K562 (cell line): Measurements from ENCODE around the gene SH2D5. TPM values are rescaled to one million over a fixed set of nuclear protein-coding genes. Genes with fewer than 3 reads are reported as not detected.

Source experiments
- ATAC-seq: fragments of 200-7000 bp; cut with Tn5 transposase; 3 replicates; pipeline ENCODE4 v1.9.1; 2020; ENCODE audit warnings: moderate library complexity
- BruUV-seq: library from RNA; stranded (reverse); fragments of 400-500 nt; replicated peaks from 2 replicates; lab custom pipeline; 2021; lab: Mats Ljungman, UMichigan
- CTCF ChIA-PET: fragments of 300-600 bp; formaldehyde crosslinking; extraction: SDS; loops from one replicate; lab custom pipeline; 2021; ENCODE audit warnings: low intra/inter-chr PET ratio; lab: Yijun Ruan, JAX
- POLR2A ChIA-PET: fragments of 300-600, 350-650 bp; sonication (Branson Sonifier 250); formaldehyde crosslinking; extraction: SDS; loops from one replicate; lab custom pipeline; 2021; ENCODE audit warnings: antibody characterized with exemption, inconsistent platforms; lab: Yijun Ruan, JAX
- DNase-seq, 4 experiments: peaks; one replicate each; pipeline versions ENCODE4 v3.0.0 to v3.0.0-alpha.2; 2011 to 2018; ENCODE audit warnings: low spot score in 3 of 4, mixed read lengths in 3 of 4; ENCODE audit errors: extremely low read depth in 1 of 4
- FAIRE-seq: peaks from 2 replicates; lab custom pipeline; 2011; peaks lifted over from hg19 to GRCh38; lab: Jason Lieb, UNC
- H2AFZ ChIP-seq: 2 replicates; pipeline ENCODE4 v1.6.0; 2011; ENCODE audit warnings: low read depth, low read length, control low read depth, inconsistent platforms
- H3K27ac ChIP-seq: fragments of 200-600 bp; 3 replicates; pipeline ENCODE4 v1.8.0; 2011; ENCODE audit warnings: low read depth, mild to moderate bottlenecking, control low read depth, inconsistent platforms, low read length, moderate library complexity, mixed read lengths; ENCODE audit errors: extremely low read depth
- H3K27me3 ChIP-seq, 2 experiments: fragments of 300-600 bp in 1 of 2; 2 replicates in 1 of 2; 3 replicates in 1 of 2; pipeline versions ENCODE4 v1.6.0 to v1.8.0; 2011; ENCODE audit warnings: inconsistent platforms in 2 of 2, low read length in 2 of 2, mild to moderate bottlenecking in 1 of 2, mixed read lengths in 1 of 2, moderate library complexity in 1 of 2; ENCODE audit not compliant: control insufficient read depth in 2 of 2, insufficient read depth in 2 of 2
- H3K36me3 ChIP-seq: fragments of 300-600 bp; 3 replicates; pipeline ENCODE4 v1.8.0; 2011; ENCODE audit warnings: mild to moderate bottlenecking, low read length, inconsistent platforms; ENCODE audit not compliant: control insufficient read depth, insufficient read depth
- H3K4me1 ChIP-seq, 2 experiments: fragments of 200-600 bp in 1 of 2; replicated peaks in 1 of 2; 2 replicates in 1 of 2; 3 replicates in 1 of 2; pipeline versions ENCODE4 v1.5.1 to v1.8.0; 2011; ENCODE audit warnings: inconsistent platforms in 2 of 2, low read length in 2 of 2, mild to moderate bottlenecking in 1 of 2, mixed read lengths in 1 of 2, moderate library complexity in 1 of 2; ENCODE audit not compliant: control insufficient read depth in 2 of 2, insufficient read depth in 2 of 2
- H3K4me2 ChIP-seq: 2 replicates; pipeline ENCODE4 v1.6.1; 2011; ENCODE audit warnings: low read length, control low read depth, inconsistent platforms, mixed read lengths; ENCODE audit not compliant: insufficient read depth
- H3K4me3 ChIP-seq: fragments of 200-600 bp; sonication (generic), shearing (Covaris generic); 2 replicates; pipeline ENCODE4 v1.5.1; 2016; ENCODE audit warnings: control low read depth, inconsistent platforms
- H3K79me2 ChIP-seq: fragments of 200-600 bp; 3 replicates; pipeline ENCODE4 v1.8.0; 2011; ENCODE audit warnings: low read length, inconsistent platforms; ENCODE audit not compliant: control insufficient read depth, insufficient read depth
- H3K9ac ChIP-seq, 2 experiments: 2 replicates each; pipeline versions ENCODE4 v1.6.0 to v1.6.1; 2011; ENCODE audit warnings: low read depth in 2 of 2, low read length in 2 of 2, control low read depth in 1 of 2, inconsistent platforms in 1 of 2, mild to moderate bottlenecking in 1 of 2, mixed read lengths in 1 of 2; ENCODE audit not compliant: insufficient read depth in 1 of 2
- H3K9me1 ChIP-seq: one replicate; pipeline ENCODE4 v1.6.0; 2011; ENCODE audit warnings: inconsistent platforms, mild to moderate bottlenecking, low read length, moderate library complexity; ENCODE audit not compliant: control insufficient read depth, insufficient read depth
- H3K9me3 ChIP-seq: replicated peaks from 2 replicates; pipeline ENCODE4 v1.5.1; 2011; ENCODE audit warnings: low read depth, low read length, inconsistent platforms; ENCODE audit not compliant: control insufficient read depth, insufficient read depth
- H4K20me1 ChIP-seq: replicated peaks from 2 replicates; pipeline ENCODE4 v1.6.1; 2011; ENCODE audit warnings: low read length, inconsistent platforms, mixed read lengths; ENCODE audit not compliant: control insufficient read depth, insufficient read depth
- AFF1 ChIP-seq, 2 experiments: fragments of 450-650 bp; IDR thresholded peaks; 2 replicates each; pipeline ENCODE4 v1.6.1; 2018; ENCODE audit warnings: mild to moderate bottlenecking in 2 of 2, low read depth in 1 of 2; ENCODE audit not compliant: partially characterized antibody in 2 of 2
- CCAR2 ChIP-seq: fragments of 200-400 bp; formaldehyde crosslinking; IDR thresholded peaks from 2 replicates; pipeline ENCODE4 v1.6.1; 2017; ENCODE audit warnings: mild to moderate bottlenecking, low read depth, low read length
- CHD4 ChIP-seq: fragments of 200-600 bp; sonication (generic); IDR thresholded peaks from 3 replicates; pipeline ENCODE4 v1.6.1; 2012; ENCODE audit warnings: low read depth, mild to moderate bottlenecking, mixed read lengths, low read length, inconsistent platforms; ENCODE audit not compliant: insufficient read depth, insufficient replicate concordance, poor library complexity, severe bottlenecking
- CREB1 ChIP-seq, 2 experiments: sonication (generic) in 1 of 2; formaldehyde crosslinking in 1 of 2; IDR thresholded peaks; 2 replicates each; pipeline versions ENCODE4 v1.6.1 to v1.8.0; 2012 to 2022; ENCODE audit warnings: inconsistent platforms in 1 of 2, mild to moderate bottlenecking in 1 of 2, missing genetic modification reagents in 1 of 2, moderate library complexity in 1 of 2
- MYBL2 ChIP-seq, 2 experiments: fragments of 450-650 bp in 1 of 2; sonication (generic) in 1 of 2; formaldehyde crosslinking in 1 of 2; IDR thresholded peaks; 2 replicates each; pipeline versions ENCODE4 v1.6.1 to v1.8.1; 2017 to 2022; ENCODE audit warnings: borderline replicate concordance in 1 of 2, inconsistent platforms in 1 of 2, low read depth in 1 of 2, mild to moderate bottlenecking in 1 of 2, missing genetic modification reagents in 1 of 2, moderate library complexity in 1 of 2
- SRSF3 ChIP-seq: fragments of 200-400 bp; formaldehyde crosslinking; IDR thresholded peaks from 2 replicates; pipeline ENCODE4 v1.6.1; 2016; ENCODE audit warnings: mild to moderate bottlenecking, low read length, moderate library complexity; ENCODE audit not compliant: insufficient read depth
- STAT5A ChIP-seq: IDR thresholded peaks from 2 replicates; pipeline ENCODE4 v1.6.1; 2012; ENCODE audit warnings: low read length, inconsistent platforms, borderline replicate concordance
- ZBTB34 ChIP-seq: fragments of 250-450 bp; sonication (Bioruptor Pico); IDR thresholded peaks from 2 replicates; pipeline ENCODE4 v1.8.0; 2021; ENCODE audit warnings: mild to moderate bottlenecking, moderate library complexity
- ZNF239 ChIP-seq: fragments of 250-450 bp; sonication (Bioruptor Pico); IDR thresholded peaks from 2 replicates; pipeline ENCODE4 v1.4.0; 2020; ENCODE audit warnings: mild to moderate bottlenecking
- ZNF551 ChIP-seq: fragments of 250-450 bp; sonication (Bioruptor Pico); IDR thresholded peaks from 2 replicates; pipeline ENCODE4 v1.5.0; 2021; ENCODE audit warnings: mild to moderate bottlenecking, moderate library complexity
- WGBS: fragments of 100-300 bp; shearing (Covaris generic); methylation state at CpG from one replicate; pipeline ENCODE4 v1.1.6; 2016; ENCODE audit warnings: low coverage, mixed read lengths; ENCODE audit not compliant: insufficient coverage; ENCODE audit errors: missing lambda C conversion rate; 5-methylcytosine and 5-hydroxymethylcytosine counted together
- in situ Hi-C: fragments of 300-500 bp; cut with MboI; formaldehyde crosslinking; loops from 4 replicates; pipeline ENCODE4 v1.15.0; 2018; ENCODE audit warnings: inconsistent platforms, mixed read lengths
- intact Hi-C: fragments of 100-400 bp; cut with micrococcal nuclease; formaldehyde crosslinking; loops from 2 replicates; pipeline ENCODE4 v1.14.2; 2022
- polyA plus RNA-seq, 8 experiments: library from polyadenylated mRNA; depleted of rRNA in 4 of 8; stranded (reverse) in 5 of 8; unstranded in 3 of 8; fragments of >200 nt; fragmentation: Nextera tagmentation in 2 of 8; fragmentation: Illumina TruSeq in 1 of 8; extraction: Ambion mirVana in 2 of 8; extraction: Trizol in 1 of 8; gene quantifications; 2 replicates each; pipeline versions ENCODE4 v1.2.1 to v1.2.3, GENCODE V29; 2011 to 2014; ENCODE audit warnings: inconsistent platforms in 1 of 8, missing spikeins in 1 of 8
- total RNA-seq, 7 experiments: library from RNA; depleted of rRNA in 6 of 7; stranded (reverse); fragments of >200 nt in 6 of 7; fragmentation: Illumina TruSeq in 2 of 7; extraction: Trizol in 2 of 7; gene quantifications; 2 replicates each; pipeline versions ENCODE4 v1.2.1 to v1.2.3, GENCODE V29; 2011 to 2021; ENCODE audit warnings: low replicate concordance in 1 of 7
- TF ChIP-seq, protein P1 (sequence below): fragments of 250-450 bp; sonication (Bioruptor Pico); IDR thresholded peaks from 2 replicates; pipeline ENCODE4 v1.4.0; 2020; ENCODE audit warnings: mild to moderate bottlenecking

The SH2D5 gene
- total and polyA plus RNA-seq, 9 of the 15 experiments (the other 6 are each of a cell fraction or from before 2014, with no cell fraction given): 0.06 to 0.11 TPM; not detected in 7

- Histone ChIP-seq H3K27me3 (peaks cover 4 to 26% of the 10 kb centered on the region in 2 experiments; a peak in 4 of 5 replicates), H3K9me1 (no peaks in the 10 kb centered on the region), H3K4me3 (no peak overlapping the region), H3K9ac (peak overlapping the region in 1 of 2 experiments; percentile 52; a peak in 1 of 4 replicates), H3K4me1 (peaks cover 3 to 25% of the 10 kb centered on the region in 2 experiments; a peak in 3 of 5 replicates), H4K20me1 (no peaks in the 10 kb centered on the region), H3K9me3 (no peaks in the 10 kb centered on the region), H3K36me3 (no peaks in the 10 kb centered on the region), H3K27ac (no peak overlapping the region), H3K4me2 (no peak overlapping the region), H3K79me2 (no peaks in the 10 kb centered on the region), H2AFZ (no peak overlapping the region)
- in situ Hi-C loops (loop anchor here (5.0 kb wide), 1 partner anchor 509 kb away; no protein-coding TSS in a partner anchor), intact Hi-C loops (loop anchor here (5.0 to 10.0 kb wide), 2 partner anchors 196 to 289 kb away; no protein-coding TSS in a partner anchor)
- ATAC-seq (no peak), FAIRE-seq (no peak), DNase-seq (no peak)
- BruUV-seq: no TSS peak
- WGBS: 49% methylated on average over 18 of the region's 18 CpGs
- POLR2A ChIA-PET: interaction anchor here (0.6 to 1.2 kb wide), 4 partner anchors 8 to 30 kb away, joined by 3 to 4 read pairs (median 3); partner anchors contain the start of gene KIF17
- CTCF ChIA-PET: no interaction called here
- TF ChIP-seq, protein P1, sequence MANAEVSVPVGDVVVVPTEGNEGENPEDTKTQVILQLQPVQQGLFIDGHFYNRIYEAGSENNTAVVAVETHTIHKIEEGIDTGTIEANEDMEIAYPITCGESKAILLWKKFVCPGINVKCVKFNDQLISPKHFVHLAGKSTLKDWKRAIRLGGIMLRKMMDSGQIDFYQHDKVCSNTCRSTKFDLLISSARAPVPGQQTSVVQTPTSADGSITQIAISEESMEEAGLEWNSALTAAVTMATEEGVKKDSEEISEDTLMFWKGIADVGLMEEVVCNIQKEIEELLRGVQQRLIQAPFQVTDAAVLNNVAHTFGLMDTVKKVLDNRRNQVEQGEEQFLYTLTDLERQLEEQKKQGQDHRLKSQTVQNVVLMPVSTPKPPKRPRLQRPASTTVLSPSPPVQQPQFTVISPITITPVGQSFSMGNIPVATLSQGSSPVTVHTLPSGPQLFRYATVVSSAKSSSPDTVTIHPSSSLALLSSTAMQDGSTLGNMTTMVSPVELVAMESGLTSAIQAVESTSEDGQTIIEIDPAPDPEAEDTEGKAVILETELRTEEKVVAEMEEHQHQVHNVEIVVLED (CRISPR knock-in tag): no peak
- TF ChIP-seq MYBL2 (IDR thresholded peaks at IDR 0.05; ENCODE audit: low read depth): no peak
- no peak for TF ChIP-seq MYBL2 (CRISPR knock-in tag; IDR thresholded peaks at IDR 0.05; ENCODE audit: borderline replicate concordance)
- no peak for TF ChIP-seq CCAR2
- no peak for TF ChIP-seq SRSF3
- no peak for TF ChIP-seq ZNF551
- TF ChIP-seq ZBTB34 (CRISPR knock-in tag): no peak
- TF ChIP-seq ZNF239 (CRISPR knock-in tag): no peak
- TF ChIP-seq CREB1 (IDR thresholded peaks at IDR 0.05): no peak
- no peak for TF ChIP-seq CREB1 (CRISPR knock-in tag; IDR thresholded peaks at IDR 0.05)
- no peak for TF ChIP-seq AFF1 (IDR thresholded peaks at IDR 0.05; ENCODE audit: low read depth in 1 of 2, partially characterized antibody in 2 of 2)
- no peak for TF ChIP-seq CHD4
- no peak for TF ChIP-seq STAT5A
These were observed 34.1 kb downstream of the SH2D5 start for GRCh38 chr1:20698195-20698910.
